HEK293 (cell line): ENCODE results near the gene RTN3.

ENCODE experiments used
- CTCF ChIA-PET: fragments of 350-600 bp; formaldehyde crosslinking; extraction: SDS; loops from one replicate; lab custom pipeline; 2021; ENCODE audit warnings: antibody characterized with exemption; lab: Yijun Ruan, JAX
- POLR2A ChIA-PET: fragments of 300-600 bp; formaldehyde crosslinking; extraction: SDS; loops from one replicate; lab custom pipeline; 2020; ENCODE audit warnings: antibody characterized with exemption, inconsistent platforms; lab: Yijun Ruan, JAX
- H3K27ac ChIP-seq: fragments of 200-500 bp; sonication (Bioruptor generic); 2 replicates; pipeline ENCODE4 v1.5.1; 2014; ENCODE audit warnings: low read depth, low read length, control low read depth, inconsistent platforms; ENCODE audit errors: extremely low read depth
- H3K36me3 ChIP-seq, 2 experiments: fragments of 200-500 bp in 1 of 2; sonication (Bioruptor generic) in 1 of 2; 1 replicate in 1 of 2; 2 replicates in 1 of 2; pipeline ENCODE4 v1.5.1; 2014 to 2017; ENCODE audit warnings: inconsistent platforms in 2 of 2, low read length in 2 of 2; ENCODE audit not compliant: control insufficient read depth in 2 of 2, insufficient read depth in 1 of 2
- H3K4me1 ChIP-seq: fragments of 200-500 bp; sonication (Bioruptor generic); 2 replicates; pipeline ENCODE4 v1.5.1; 2014; ENCODE audit warnings: mild to moderate bottlenecking, low read length, inconsistent platforms; ENCODE audit not compliant: control insufficient read depth, insufficient read depth
- H3K4me3 ChIP-seq: 2 replicates; pipeline ENCODE4 v1.5.1; 2011; ENCODE audit warnings: low read depth, mild to moderate bottlenecking, control low read depth, low read length, moderate library complexity
- H3K9me3 ChIP-seq: fragments of 200-500 bp; sonication (Bioruptor generic); 2 replicates; pipeline ENCODE4 v1.5.1; 2014; ENCODE audit warnings: low read depth, low read length, inconsistent platforms; ENCODE audit not compliant: control insufficient read depth, insufficient read depth
- INSM2 ChIP-seq: fragments of 450-650 bp; formaldehyde crosslinking; IDR thresholded peaks from 2 replicates; pipeline ENCODE4 v1.5.1; 2016; ENCODE audit warnings: missing biosample characterization, missing genetic modification characterization
- MZF1 ChIP-seq: fragments of 450-650 bp; formaldehyde crosslinking; IDR thresholded peaks from 2 replicates; pipeline ENCODE4 v1.5.1; 2017; ENCODE audit warnings: missing biosample characterization, missing genetic modification characterization, borderline replicate concordance
- OSR2 ChIP-seq: fragments of 450-650 bp; formaldehyde crosslinking; IDR thresholded peaks from 2 replicates; pipeline ENCODE4 v1.5.1; 2016; ENCODE audit warnings: missing biosample characterization, missing genetic modification characterization
- PRDM1 ChIP-seq: fragments of 450-650 bp; formaldehyde crosslinking; IDR thresholded peaks from 2 replicates; pipeline ENCODE4; 2016; ENCODE audit warnings: missing biosample characterization, missing genetic modification characterization
- PRDM6 ChIP-seq: fragments of 450-650 bp; formaldehyde crosslinking; IDR thresholded peaks from 2 replicates; pipeline ENCODE4 v1.5.1; 2017; ENCODE audit warnings: missing biosample characterization, missing genetic modification characterization
- YY2 ChIP-seq: fragments of 450-650 bp; formaldehyde crosslinking; IDR thresholded peaks from 2 replicates; pipeline ENCODE4 v1.5.1; 2016; ENCODE audit warnings: missing biosample characterization, missing genetic modification characterization
- ZBTB20 ChIP-seq: fragments of 450-650 bp; formaldehyde crosslinking; IDR thresholded peaks from 2 replicates; pipeline ENCODE4 v1.5.1; 2016; ENCODE audit warnings: missing biosample characterization, missing genetic modification characterization
- ZBTB21 ChIP-seq: fragments of 450-650 bp; formaldehyde crosslinking; IDR thresholded peaks from 2 replicates; pipeline ENCODE4 v1.5.1; 2017; ENCODE audit warnings: missing biosample characterization, missing genetic modification characterization
- ZBTB44 ChIP-seq: fragments of 450-650 bp; IDR thresholded peaks from 2 replicates; pipeline ENCODE4 v1.5.1; 2018; ENCODE audit warnings: missing biosample characterization, mild to moderate bottlenecking, missing genetic modification characterization
- ZNF169 ChIP-seq: fragments of 450-650 bp; formaldehyde crosslinking; IDR thresholded peaks from 2 replicates; pipeline ENCODE4 v1.5.1; 2016; ENCODE audit warnings: missing biosample characterization, missing genetic modification characterization
- ZNF19 ChIP-seq: fragments of 450-650 bp; formaldehyde crosslinking; IDR thresholded peaks from 2 replicates; pipeline ENCODE4; 2016; ENCODE audit warnings: missing biosample characterization, missing genetic modification characterization, low read depth
- ZNF211 ChIP-seq: fragments of 450-650 bp; formaldehyde crosslinking; IDR thresholded peaks from 2 replicates; pipeline ENCODE4 v1.5.1; 2016; ENCODE audit warnings: low read depth, missing biosample characterization, missing genetic modification characterization
- ZNF280D ChIP-seq: fragments of 450-650 bp; formaldehyde crosslinking; IDR thresholded peaks from 2 replicates; pipeline ENCODE4 v1.5.1; 2016; ENCODE audit warnings: missing biosample characterization, missing genetic modification characterization
- ZNF302 ChIP-seq: fragments of 450-650 bp; formaldehyde crosslinking; IDR thresholded peaks from 2 replicates; pipeline ENCODE4 v1.5.1; 2016; ENCODE audit warnings: missing biosample characterization, missing genetic modification characterization, low read depth
- ZNF510 ChIP-seq: fragments of 450-650 bp; formaldehyde crosslinking; IDR thresholded peaks from 2 replicates; pipeline ENCODE4 v1.5.1; 2018; ENCODE audit warnings: mild to moderate bottlenecking, missing genetic modification characterization, missing biosample characterization; ENCODE audit not compliant: insufficient replicate concordance
- ZNF560 ChIP-seq: fragments of 450-650 bp; formaldehyde crosslinking; IDR thresholded peaks from 2 replicates; pipeline ENCODE4 v1.5.1; 2017; ENCODE audit warnings: missing biosample characterization, missing genetic modification characterization, borderline replicate concordance
- ZNF639 ChIP-seq: fragments of 450-650 bp; formaldehyde crosslinking; IDR thresholded peaks from 2 replicates; pipeline ENCODE4 v1.5.1; 2016; ENCODE audit warnings: missing biosample characterization, missing genetic modification characterization
- ZNF658 ChIP-seq: fragments of 450-650 bp; formaldehyde crosslinking; IDR thresholded peaks from 2 replicates; pipeline ENCODE4; 2016; ENCODE audit warnings: missing biosample characterization, missing genetic modification characterization
- ZNF660 ChIP-seq: fragments of 450-650 bp; IDR thresholded peaks from 2 replicates; pipeline ENCODE4 v1.5.1; 2018; ENCODE audit warnings: missing biosample characterization, mild to moderate bottlenecking, missing genetic modification characterization
- ZNF707 ChIP-seq: fragments of 450-650 bp; formaldehyde crosslinking; IDR thresholded peaks from 2 replicates; pipeline ENCODE4 v1.5.1; 2016; ENCODE audit warnings: missing biosample characterization, missing genetic modification characterization
- ZNF747 ChIP-seq: fragments of 450-650 bp; formaldehyde crosslinking; IDR thresholded peaks from 2 replicates; pipeline ENCODE4 v1.5.1; 2016; ENCODE audit warnings: missing biosample characterization, missing genetic modification characterization
- ZSCAN16 ChIP-seq: fragments of 450-650 bp; formaldehyde crosslinking; IDR thresholded peaks from 2 replicates; pipeline ENCODE4 v1.5.1; 2016; ENCODE audit warnings: missing biosample characterization, missing genetic modification characterization
- ZSCAN30 ChIP-seq: fragments of 450-650 bp; IDR thresholded peaks from 2 replicates; pipeline ENCODE4 v1.5.1; 2018; ENCODE audit warnings: missing biosample characterization, mild to moderate bottlenecking, missing genetic modification characterization, moderate library complexity

RTN3 gene

GRCh38 chr11:63682066-63683021 lies 1.0 kb downstream of the RTN3 start (continued):
- TF ChIP-seq ZNF211 (tag by site-specific recombination) = no peak
- no peak for TF ChIP-seq ZSCAN30 (tag by site-specific recombination)
- TF ChIP-seq ZBTB20 = peak; percentile 30; the same call in 1 of the 2 replicates
- no peak for TF ChIP-seq ZSCAN16
- no peak for TF ChIP-seq ZNF169 (tag by site-specific recombination)
- peak; percentile 52; the same call in 1 of the 2 replicates for TF ChIP-seq ZBTB44 (tag by site-specific recombination)
- TF ChIP-seq ZBTB21 = peak; percentile 42; the same call in 1 of the 2 replicates
- no peak for TF ChIP-seq YY2 (tag by site-specific recombination)
- peak; percentile 73 for TF ChIP-seq PRDM1 (tag by site-specific recombination)
- TF ChIP-seq ZNF280D (tag by site-specific recombination) = no peak
- TF ChIP-seq ZNF560 (tag by site-specific recombination) = no peak
- no peak for TF ChIP-seq ZNF302 (tag by site-specific recombination)
- TF ChIP-seq ZNF639 (tag by site-specific recombination) = no peak
- TF ChIP-seq ZNF707 (tag by site-specific recombination) = no peak
- TF ChIP-seq MZF1 (tag by site-specific recombination) = no peak
- no peak for TF ChIP-seq ZNF19 (tag by site-specific recombination)

- POLR2A ChIA-PET = interaction anchor here (2.3 to 3.2 kb wide), 3 partner anchors 10 to 14 kb away, joined by 6 to 31 read pairs (median 12); partner anchors contain the start of gene ATL3
- H3K27ac ChIP-seq = no peak overlapping the region
- H3K4me3 ChIP-seq = peak overlapping the region; percentile 84
- no peaks in the 10 kb centered on the region for H3K9me3 ChIP-seq
- CTCF ChIA-PET = interaction anchor here (0.6 to 1.9 kb wide), 2 partner anchors 27 to 55 kb away, joined by 3 to 7 read pairs; no protein-coding TSS in a partner anchor
- H3K36me3 ChIP-seq = no peaks in the 10 kb centered on the region
- H3K4me1 ChIP-seq = no peaks in the 10 kb centered on the region
- TF ChIP-seq ZNF747 (tag by site-specific recombination) (no peak), ZNF660 (tag by site-specific recombination) (no peak), OSR2 (tag by site-specific recombination) (peak; percentile 60), ZNF658 (tag by site-specific recombination) (no peak), ZNF510 (tag by site-specific recombination) (no peak), INSM2 (tag by site-specific recombination) (no peak), PRDM6 (peak; percentile 82), YY2 (tag by site-specific recombination) (no peak)
These were observed 2.1 kb downstream of the RTN3 start for GRCh38 chr11:63683133-63683991.
